Measurements from ENCODE around the gene SMARCE1. TPM values are rescaled to one million over a fixed set of nuclear protein-coding genes. Genes with fewer than 3 reads are reported as not detected.

Gene SMARCE1
- total RNA-seq, 1 donor from 2014 or later = 115 TPM

DNA sequence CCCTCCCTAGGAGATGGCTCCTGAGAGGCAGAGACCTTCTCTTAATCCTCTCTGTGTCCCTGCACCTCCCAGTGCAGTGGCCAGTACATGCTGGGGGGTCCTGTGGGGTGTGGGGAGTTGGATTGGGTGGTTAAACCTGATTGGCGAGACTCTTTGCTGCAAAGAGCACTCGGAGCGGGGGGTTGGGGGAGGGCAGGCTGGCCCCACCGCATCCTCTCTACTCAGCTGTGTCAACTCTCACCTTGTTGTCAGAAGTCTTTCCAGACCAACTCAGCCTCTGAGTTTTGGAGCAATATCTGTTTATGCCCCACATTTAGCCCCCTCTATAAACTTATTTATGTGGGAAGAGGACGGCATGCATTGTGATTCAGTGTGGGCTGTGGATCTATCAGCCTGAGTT, 40.0 kb downstream of the SMARCE1 start:
- no peak overlapping the region for H3K4me3 ChIP-seq (ENCODE audit: low read depth, low read length)
- TF ChIP-seq, protein P1, sequence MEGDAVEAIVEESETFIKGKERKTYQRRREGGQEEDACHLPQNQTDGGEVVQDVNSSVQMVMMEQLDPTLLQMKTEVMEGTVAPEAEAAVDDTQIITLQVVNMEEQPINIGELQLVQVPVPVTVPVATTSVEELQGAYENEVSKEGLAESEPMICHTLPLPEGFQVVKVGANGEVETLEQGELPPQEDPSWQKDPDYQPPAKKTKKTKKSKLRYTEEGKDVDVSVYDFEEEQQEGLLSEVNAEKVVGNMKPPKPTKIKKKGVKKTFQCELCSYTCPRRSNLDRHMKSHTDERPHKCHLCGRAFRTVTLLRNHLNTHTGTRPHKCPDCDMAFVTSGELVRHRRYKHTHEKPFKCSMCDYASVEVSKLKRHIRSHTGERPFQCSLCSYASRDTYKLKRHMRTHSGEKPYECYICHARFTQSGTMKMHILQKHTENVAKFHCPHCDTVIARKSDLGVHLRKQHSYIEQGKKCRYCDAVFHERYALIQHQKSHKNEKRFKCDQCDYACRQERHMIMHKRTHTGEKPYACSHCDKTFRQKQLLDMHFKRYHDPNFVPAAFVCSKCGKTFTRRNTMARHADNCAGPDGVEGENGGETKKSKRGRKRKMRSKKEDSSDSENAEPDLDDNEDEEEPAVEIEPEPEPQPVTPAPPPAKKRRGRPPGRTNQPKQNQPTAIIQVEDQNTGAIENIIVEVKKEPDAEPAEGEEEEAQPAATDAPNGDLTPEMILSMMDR (IDR thresholded peaks at IDR 0.05; ENCODE audit: insufficient read depth, low read length, poor library complexity, severe bottlenecking) = no peak
- no peak for DNase-seq (ENCODE audit: low read depth)
- no peaks in the 10 kb centered on the region for H3K27me3 ChIP-seq (ENCODE audit: control insufficient read depth, insufficient read depth, low read length)
- no peaks in the 10 kb centered on the region for H3K36me3 ChIP-seq (ENCODE audit: control insufficient read depth, insufficient read depth, low read length)

DNA sequence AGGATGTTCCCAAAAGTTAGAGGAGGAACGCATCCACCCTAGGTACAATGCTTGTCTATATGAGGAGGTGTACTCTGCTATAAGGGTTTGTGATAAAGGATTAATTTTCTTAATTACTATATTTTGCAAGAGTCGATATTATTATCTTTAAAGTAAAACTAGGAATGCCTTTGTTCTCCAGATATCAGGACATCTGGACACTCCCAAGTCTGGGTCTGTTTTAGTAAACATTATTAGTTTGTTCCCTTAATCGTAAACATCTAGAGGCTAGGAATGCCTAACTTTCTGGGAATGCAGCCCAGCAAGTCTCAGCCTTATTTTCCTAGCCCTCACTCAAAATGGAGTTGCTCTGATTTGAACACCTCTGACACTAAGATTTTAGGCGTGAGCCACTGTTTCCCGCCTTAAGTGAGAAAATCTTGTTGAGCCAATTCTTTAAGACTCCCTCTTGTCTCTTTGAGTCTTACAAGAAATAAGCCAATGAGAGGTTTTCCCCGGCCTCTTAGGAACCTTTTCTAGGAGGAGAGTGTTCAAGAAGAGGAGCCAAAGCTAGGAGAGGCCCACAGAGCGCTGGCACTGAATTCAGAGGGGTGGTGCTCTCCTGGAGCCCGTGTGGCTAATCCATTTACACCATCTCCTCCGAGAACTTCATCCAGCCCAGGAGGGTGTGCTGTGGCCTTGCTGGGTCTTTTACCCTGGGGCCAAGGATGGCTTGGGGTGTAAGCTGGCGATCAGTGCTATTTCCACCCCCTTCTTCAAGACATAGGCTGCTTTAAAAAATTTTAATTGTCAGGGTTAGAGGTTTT, 40.9 kb downstream of the SMARCE1 start:
- H3K36me3 ChIP-seq (ENCODE audit: control insufficient read depth, insufficient read depth, low read length) = no peaks in the 10 kb centered on the region
- TF ChIP-seq, protein P1 (IDR thresholded peaks at IDR 0.05; ENCODE audit: insufficient read depth, low read length, poor library complexity, severe bottlenecking) = no peak
- no peaks in the 10 kb centered on the region for H3K27me3 ChIP-seq (ENCODE audit: control insufficient read depth, insufficient read depth, low read length)
- no peak for DNase-seq (ENCODE audit: low read depth)
- no peak overlapping the region for H3K4me3 ChIP-seq (ENCODE audit: low read depth, low read length)

DNA sequence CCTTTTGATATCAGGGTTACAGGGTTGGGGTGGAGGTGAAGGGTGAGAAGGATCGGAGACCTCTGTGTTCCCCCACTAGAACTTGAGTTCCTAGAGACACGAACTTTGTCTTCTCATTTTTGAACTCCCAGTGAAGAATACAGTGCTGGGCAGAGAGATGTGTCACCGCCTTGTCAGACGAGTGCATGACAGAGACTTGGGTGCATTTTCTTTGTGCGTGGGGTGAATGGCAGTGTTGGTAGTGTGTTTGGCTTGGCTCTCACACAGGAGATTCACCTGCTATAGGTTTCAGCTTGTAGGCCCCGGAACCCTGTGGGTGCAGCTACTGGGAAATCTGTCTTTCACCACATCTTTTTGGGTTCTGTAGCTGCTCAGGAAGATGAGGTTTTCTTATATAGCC, 42.3 kb downstream of the SMARCE1 start:
- Histone ChIP-seq H3K4me3 (ENCODE audit: low read depth, low read length) (no peak overlapping the region), H3K27me3 (ENCODE audit: control insufficient read depth, insufficient read depth, low read length) (no peaks in the 10 kb centered on the region), H3K36me3 (ENCODE audit: control insufficient read depth, insufficient read depth, low read length) (no peaks in the 10 kb centered on the region)
- DNase-seq (ENCODE audit: low read depth) = no peak
- TF ChIP-seq, protein P1 (IDR thresholded peaks at IDR 0.05; ENCODE audit: insufficient read depth, low read length, poor library complexity, severe bottlenecking) = no peak

DNA sequence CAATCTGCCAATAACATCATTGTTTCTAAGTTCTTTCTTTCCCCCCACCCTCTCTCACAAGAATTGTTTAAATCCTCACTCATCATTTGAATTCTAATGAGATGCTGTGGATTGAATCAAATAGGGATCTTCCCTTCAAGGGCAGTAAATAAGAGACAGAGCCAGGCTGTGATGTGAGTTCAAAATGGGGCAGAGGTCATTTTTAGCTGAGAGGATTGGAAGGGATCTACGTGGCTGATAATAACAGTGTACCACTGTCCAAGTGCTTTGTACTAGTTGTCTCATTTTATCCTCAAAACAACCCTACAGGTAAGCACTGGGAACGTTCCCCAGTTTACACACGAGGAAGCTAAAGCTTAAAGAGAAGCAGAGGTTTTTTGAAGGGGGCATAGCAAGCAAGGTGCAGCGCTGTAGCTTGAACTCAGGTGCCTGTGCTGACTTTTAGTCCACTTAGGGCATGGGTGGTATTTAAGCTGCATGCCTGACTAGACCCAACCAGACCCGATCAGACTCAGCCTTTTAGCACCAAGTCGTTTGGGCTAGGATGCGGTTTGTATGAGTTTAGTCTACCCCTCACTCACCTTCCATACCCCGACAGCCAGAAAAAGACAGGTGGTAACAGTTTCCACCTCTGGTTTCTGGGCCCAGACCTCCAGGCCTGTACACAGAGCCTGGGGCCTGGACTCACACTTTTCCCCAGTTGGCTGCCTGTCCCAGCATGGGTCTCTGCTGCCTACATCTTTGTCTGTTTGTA, 43.1 kb downstream of the SMARCE1 start:
- H3K27me3 ChIP-seq (ENCODE audit: control insufficient read depth, insufficient read depth, low read length) = no peaks in the 10 kb centered on the region
- TF ChIP-seq, protein P1 (IDR thresholded peaks at IDR 0.05; ENCODE audit: insufficient read depth, low read length, poor library complexity, severe bottlenecking) = no peak
- H3K36me3 ChIP-seq (ENCODE audit: control insufficient read depth, insufficient read depth, low read length) = no peaks in the 10 kb centered on the region
- no peak overlapping the region for H3K4me3 ChIP-seq (ENCODE audit: low read depth, low read length)
- DNase-seq (ENCODE audit: low read depth) = no peak

DNA sequence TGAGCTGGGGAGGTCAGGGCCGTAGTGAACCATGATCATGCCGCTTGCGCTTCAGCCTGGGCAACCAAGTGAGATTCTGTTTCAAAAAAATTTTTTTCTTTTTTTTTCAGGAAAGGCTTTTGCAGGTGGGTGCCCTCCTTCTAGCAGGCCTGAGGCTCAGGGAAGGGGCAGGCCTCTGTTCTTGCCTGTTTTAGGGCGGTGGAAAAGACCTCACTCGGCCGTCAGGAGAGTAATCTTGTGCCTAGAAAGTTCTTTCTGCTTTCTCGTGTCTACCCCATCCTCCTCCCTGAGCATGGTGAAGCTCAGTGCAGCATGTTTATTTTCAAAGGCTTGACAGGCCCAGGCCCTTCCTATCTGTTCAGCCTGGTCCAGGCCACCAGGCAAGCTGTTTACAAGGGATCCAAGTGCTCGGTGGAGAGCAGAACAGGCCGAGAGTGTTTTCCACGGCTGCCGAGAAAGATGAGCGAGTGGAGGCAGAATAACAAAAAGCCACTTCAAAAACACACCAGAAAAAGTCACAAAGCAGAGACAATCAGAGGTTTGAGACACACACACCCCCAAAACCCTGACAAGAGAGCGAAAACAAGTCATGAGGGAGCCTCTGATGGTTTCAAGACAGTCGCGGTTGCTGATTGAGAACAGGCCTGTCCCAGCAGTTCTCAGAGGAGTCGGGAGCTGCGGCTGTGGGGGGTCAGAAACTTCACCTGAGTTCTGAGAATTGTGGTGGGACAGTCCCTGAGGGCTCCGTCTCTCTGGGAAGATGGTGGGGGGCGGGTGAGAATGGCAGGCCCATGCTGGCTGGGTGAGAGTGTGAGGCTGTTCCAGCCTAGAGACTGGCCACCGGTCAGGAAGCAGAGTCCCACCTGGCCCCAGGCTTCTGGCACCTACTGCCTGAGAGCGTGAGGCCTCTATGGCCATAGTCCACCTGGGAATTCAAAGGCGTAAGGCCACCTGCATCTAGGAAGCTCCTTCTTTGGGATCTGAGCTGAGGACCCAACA, 44.9 kb downstream of the SMARCE1 start:
- DNase-seq (ENCODE audit: low read depth) = no peak
- TF ChIP-seq, protein P1 (IDR thresholded peaks at IDR 0.05; ENCODE audit: insufficient read depth, low read length, poor library complexity, severe bottlenecking) = no peak

More for the DNA sequence above, 44.9 kb downstream of the SMARCE1 start:
- H3K4me3 ChIP-seq (ENCODE audit: low read depth, low read length) = no peak overlapping the region
- no peaks in the 10 kb centered on the region for H3K27me3 ChIP-seq (ENCODE audit: control insufficient read depth, insufficient read depth, low read length)
- H3K36me3 ChIP-seq (ENCODE audit: control insufficient read depth, insufficient read depth, low read length) = no peaks in the 10 kb centered on the region

All from kidney epithelial cell (primary cell).